Tibial artery (tissue), 4 donors: ENCODE measurements around the gene POLR1E.

ENCODE experiments used
- DNase-seq, 2 donors: peaks; one replicate each; pipeline ENCODE4 v3.0.0-alpha.2; 2019
- H3K27ac ChIP-seq, 2 donors: fragments of 200-600 bp; sonication (generic) in 1 of 2; 1 replicate in 1 of 2; 2 replicates in 1 of 2; pipeline ENCODE4 v1.5.1; 2018 to 2019; ENCODE audit warnings: mild to moderate bottlenecking in 1 of 2
- H3K27me3 ChIP-seq, 2 donors: fragments of 200-600 bp; sonication (generic) in 1 of 2; one replicate each; pipeline versions ENCODE4 v1.5.1 to v1.6.0; 2016 to 2019
- H3K36me3 ChIP-seq, 3 donors: fragments of 200-600 bp; sonication (generic) in 2 of 3; one replicate each; pipeline ENCODE4 v1.5.1; 2016 to 2019; ENCODE audit warnings: mild to moderate bottlenecking in 2 of 3
- H3K4me1 ChIP-seq, 4 donors: fragments of 200-600 bp; sonication (generic) in 2 of 4; 1 replicate in 3 of 4; 2 replicates in 1 of 4; pipeline ENCODE4 v1.5.1; 2016 to 2019
- H3K4me3 ChIP-seq, 2 donors: fragments of 200-600 bp; sonication (generic) in 1 of 2; 1 replicate in 1 of 2; 2 replicates in 1 of 2; pipeline ENCODE4 v1.5.1; 2018 to 2019; ENCODE audit warnings: mild to moderate bottlenecking in 2 of 2
- H3K9me3 ChIP-seq, 3 donors: fragments of 200-600 bp; sonication (generic) in 1 of 3; one replicate each; pipeline ENCODE4 v1.5.1; 2016 to 2019
- CTCF ChIP-seq, 2 experiments: fragments of 200-600 bp in 1 of 2; fragments of 450-650 bp in 1 of 2; IDR thresholded peaks; one replicate each; pipeline ENCODE4 v1.5.1; 2017 to 2019; ENCODE audit warnings: antibody characterized with exemption in 2 of 2, mild to moderate bottlenecking in 1 of 2, moderate library complexity in 1 of 2
- intact Hi-C: fragments of 100-400 bp; cut with DNase I; formaldehyde crosslinking; loops from one replicate; pipeline ENCODE4 v1.15.0; 2023; ENCODE audit warnings: low total_unique reads

POLR1E gene

DNA sequence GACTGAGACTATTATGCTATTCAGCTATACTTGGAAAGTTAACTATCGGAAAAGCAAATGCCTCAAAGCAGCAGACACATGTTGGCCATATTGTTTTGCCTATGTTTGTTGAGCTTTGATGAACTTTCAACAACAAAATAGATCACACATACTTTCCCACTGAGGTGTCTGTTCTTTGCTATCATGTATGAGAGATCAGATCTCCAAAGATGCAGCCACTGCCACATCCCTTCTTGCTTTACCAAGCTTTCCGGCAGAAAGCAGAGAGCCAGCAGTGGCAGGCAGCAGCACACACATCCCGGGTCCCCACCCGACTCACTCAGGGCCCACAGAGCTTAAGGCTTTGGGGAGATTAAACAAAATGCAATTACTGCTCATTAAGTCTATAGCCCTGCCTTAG lies 39.3 kb upstream of the POLR1E start:
- DNase-seq, result no peak
- H3K4me1 ChIP-seq, result peaks cover 0 to 4% (median 0%) of the 10 kb centered on the region in 4 donors
- TF ChIP-seq CTCF (IDR thresholded peaks at IDR 0.05), result no peak
- H3K36me3 ChIP-seq, result peaks cover 10 to 24% (median 24%) of the 10 kb centered on the region in 3 donors
- intact Hi-C loops, result no loop called here
- no peaks in the 10 kb centered on the region for H3K9me3 ChIP-seq
- no peak overlapping the region for H3K27ac ChIP-seq
- no peaks in the 10 kb centered on the region for H3K27me3 ChIP-seq
- no peak overlapping the region for H3K4me3 ChIP-seq

DNA sequence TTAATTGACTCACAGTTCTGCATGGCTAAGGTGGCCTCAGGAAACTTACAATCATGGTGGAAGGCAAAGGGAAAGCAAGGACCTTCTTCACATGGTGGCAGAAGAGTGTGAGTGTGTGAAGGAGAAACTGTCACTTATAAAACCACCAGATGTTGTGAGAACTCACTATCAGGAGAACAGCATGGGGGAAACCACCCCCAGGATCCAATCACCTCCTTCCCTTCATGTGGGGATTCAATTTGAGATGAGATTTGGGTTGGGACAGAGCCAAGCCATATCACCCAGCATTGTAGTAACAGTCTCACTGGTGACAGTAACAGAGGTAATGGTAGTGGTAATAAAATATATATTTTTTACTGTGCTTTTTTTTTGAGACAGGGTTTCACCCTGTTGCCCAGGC lies 38.6 kb upstream of the POLR1E start:
- H3K4me1 ChIP-seq, result peaks cover 0 to 6% (median 2%) of the 10 kb centered on the region in 4 donors
- H3K27ac ChIP-seq, result no peak overlapping the region
- H3K27me3 ChIP-seq, result no peaks in the 10 kb centered on the region
- intact Hi-C loops, result no loop called here
- no peaks in the 10 kb centered on the region for H3K9me3 ChIP-seq
- H3K4me3 ChIP-seq, result no peak overlapping the region
- peaks cover 3 to 17% (median 17%) of the 10 kb centered on the region in 3 donors for H3K36me3 ChIP-seq
- TF ChIP-seq CTCF (IDR thresholded peaks at IDR 0.05), result no peak
- no peak for DNase-seq

GRCh38 chr9:37449862-37450632 lies 35.7 kb upstream of the POLR1E start:
- intact Hi-C loops, result no loop called here
- Histone ChIP-seq H3K4me1 (peaks cover 0 to 24% (median 10%) of the 10 kb centered on the region in 4 donors), H3K27me3 (no peaks in the 10 kb centered on the region), H3K27ac (no peak overlapping the region), H3K4me3 (no peak overlapping the region), H3K36me3 (peaks cover 0 to 11% (median 7%) of the 10 kb centered on the region in 3 donors), H3K9me3 (no peaks in the 10 kb centered on the region)
- no peak for TF ChIP-seq CTCF (IDR thresholded peaks at IDR 0.05)
- DNase-seq, result no peak

- Histone ChIP-seq H3K36me3 (peaks cover 0 to 17% (median 6%) of the 10 kb centered on the region in 3 donors), H3K4me1 (peaks cover 0 to 30% (median 12%) of the 10 kb centered on the region in 4 donors), H3K9me3 (no peaks in the 10 kb centered on the region), H3K4me3 (no peak overlapping the region), H3K27ac (no peak overlapping the region), H3K27me3 (no peaks in the 10 kb centered on the region)
- no peak for DNase-seq
- intact Hi-C loops, result no loop called here
- no peak for TF ChIP-seq CTCF (IDR thresholded peaks at IDR 0.05)
These were observed 34.1 kb upstream of the POLR1E start for GRCh38 chr9:37451628-37452027.

- peaks cover 0 to 30% (median 12%) of the 10 kb centered on the region in 4 donors for H3K4me1 ChIP-seq
- no peak for DNase-seq
- peaks cover 0 to 17% (median 0%) of the 10 kb centered on the region in 3 donors for H3K36me3 ChIP-seq
- intact Hi-C loops, result no loop called here
- H3K9me3 ChIP-seq, result no peaks in the 10 kb centered on the region
- H3K4me3 ChIP-seq, result no peak overlapping the region
- no peak overlapping the region for H3K27ac ChIP-seq
- TF ChIP-seq CTCF (IDR thresholded peaks at IDR 0.05), result no peak
- H3K27me3 ChIP-seq, result no peaks in the 10 kb centered on the region
These were observed 33.1 kb upstream of the POLR1E start for GRCh38 chr9:37452611-37453010.
